AG09319 (cell line): ENCODE data around the gene MYO15A.

Experiments
- DNase-seq: peaks from one replicate; pipeline ENCODE4 v3.0.0-alpha.2; 2010; ENCODE audit warnings: low read depth; ENCODE audit errors: extremely low read depth
- CTCF ChIP-seq: IDR thresholded peaks from 2 replicates; pipeline ENCODE4 v1.5.1; 2011; ENCODE audit warnings: low read depth, mild to moderate bottlenecking, inconsistent platforms, low read length, moderate library complexity

MYO15A gene

GRCh38 chr17:18129041-18129502, 20.5 kb downstream of the MYO15A start:
- no peak for DNase-seq
- TF ChIP-seq CTCF: no peak

- no peak for TF ChIP-seq CTCF
- DNase-seq: no peak
These were observed 24.2 kb downstream of the MYO15A start for GRCh38 chr17:18132711-18133110.

- no peak for DNase-seq
- no peak for TF ChIP-seq CTCF
These were observed 27.8 kb downstream of the MYO15A start for GRCh38 chr17:18136357-18136756.

DNA sequence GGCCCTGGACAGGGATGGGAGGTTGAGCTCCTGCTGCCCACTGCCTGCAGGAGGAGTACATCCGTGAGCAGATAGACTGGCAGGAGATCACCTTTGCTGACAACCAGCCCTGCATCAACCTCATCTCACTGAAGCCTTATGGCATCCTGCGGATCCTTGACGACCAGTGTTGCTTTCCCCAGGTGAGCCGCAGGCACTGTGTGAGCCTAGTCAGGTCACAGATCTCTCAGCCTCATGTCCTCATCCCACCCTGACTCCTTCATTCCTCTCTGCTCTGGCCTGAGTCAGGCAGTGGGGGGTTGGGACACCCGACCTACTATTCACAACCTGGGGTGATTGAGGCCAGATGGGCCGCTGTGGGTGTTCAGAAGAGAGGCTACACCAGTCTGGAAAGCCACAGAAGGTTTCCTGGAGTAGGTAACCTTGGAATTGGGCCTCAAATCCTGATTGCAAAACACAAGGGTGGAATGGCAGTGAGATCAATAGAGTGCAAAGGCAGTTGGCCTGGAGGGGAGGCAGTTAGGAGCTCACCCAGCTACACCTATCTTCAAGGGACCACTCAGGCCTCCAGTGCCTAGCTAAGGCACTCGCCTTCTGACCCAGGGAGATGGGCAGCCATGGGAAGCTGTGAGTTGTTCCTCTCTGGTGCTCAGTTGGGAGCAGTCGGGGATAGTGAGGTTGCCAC, 29.7 kb downstream of the MYO15A start:
- TF ChIP-seq CTCF: no peak
- DNase-seq: no peak

DNA sequence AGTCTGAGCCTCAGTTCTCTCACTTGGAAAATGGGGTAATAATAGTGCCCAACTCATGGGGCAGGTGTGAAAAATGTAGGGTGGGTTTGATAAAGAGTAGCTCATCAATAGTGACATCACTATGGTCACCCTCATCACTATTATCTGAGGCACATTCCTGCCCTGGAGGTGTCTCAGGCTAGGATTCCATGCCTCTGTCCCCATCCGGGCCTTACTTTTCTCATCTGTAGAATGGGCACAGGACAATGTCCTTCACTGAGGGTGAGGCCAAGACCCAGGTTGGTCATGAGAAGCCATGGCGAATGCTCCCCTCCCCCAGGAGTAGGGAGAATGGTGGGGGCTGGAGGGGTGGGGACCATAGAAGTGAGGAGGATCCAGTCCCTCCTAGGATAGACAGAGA, 30.5 kb downstream of the MYO15A start:
- DNase-seq: no peak
- TF ChIP-seq CTCF: no peak

GRCh38 chr17:18139498-18139897, 30.9 kb downstream of the MYO15A start:
- no peak for TF ChIP-seq CTCF
- DNase-seq: no peak

DNA sequence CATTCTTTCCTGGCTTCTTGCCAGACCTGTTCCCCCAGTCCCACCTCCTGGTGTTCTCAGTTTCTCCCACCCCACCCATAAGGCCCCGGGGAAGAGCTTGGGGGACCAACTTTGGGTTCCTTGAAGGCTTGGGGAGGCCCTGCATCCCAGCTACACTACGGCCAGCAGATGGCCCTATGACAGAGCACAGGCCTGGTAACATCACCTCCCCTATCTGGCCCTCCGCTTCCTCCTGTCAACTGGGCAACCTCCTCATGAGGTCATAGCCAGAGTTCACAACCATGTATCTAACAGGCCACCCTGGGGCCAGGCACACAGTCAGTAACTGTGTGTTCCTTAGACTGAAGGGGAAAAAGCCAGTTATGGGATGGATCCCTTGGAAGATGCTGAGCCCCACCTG, 31.4 kb downstream of the MYO15A start:
- TF ChIP-seq CTCF: peak; percentile 17
- no peak for DNase-seq
